Renal cortex interstitium (tissue), 11 donors: ENCODE measurements around the gene CTCF. TPM values are rescaled to one million over a fixed set of nuclear protein-coding genes. Genes with fewer than 3 reads are reported as not detected.

Source experiments
- DNase-seq, 11 donors: peaks; one replicate each; pipeline ENCODE4 v3.0.0-alpha.2; 2013; ENCODE audit warnings: low read depth in 9 of 11, low spot score in 4 of 11; ENCODE audit errors: extremely low read depth in 1 of 11
- polyA plus RNA-seq, 3 donors: library from polyadenylated mRNA; unstranded; fragments of 120-200 nt; gene quantifications; one replicate each; pipeline ENCODE4 v1.2.1, GENCODE V29; 2013; ENCODE audit not compliant: insufficient read length in 3 of 3

Gene CTCF
- polyA plus RNA-seq, 3 donors = 72.5 to 88.2 (median 81.4) TPM

GRCh38 chr16:67563708-67564468 lies 1.6 kb downstream of the CTCF start:
- peak in 8 of 11 donors; percentile 27 to 43 (median 30) for DNase-seq

DNA sequence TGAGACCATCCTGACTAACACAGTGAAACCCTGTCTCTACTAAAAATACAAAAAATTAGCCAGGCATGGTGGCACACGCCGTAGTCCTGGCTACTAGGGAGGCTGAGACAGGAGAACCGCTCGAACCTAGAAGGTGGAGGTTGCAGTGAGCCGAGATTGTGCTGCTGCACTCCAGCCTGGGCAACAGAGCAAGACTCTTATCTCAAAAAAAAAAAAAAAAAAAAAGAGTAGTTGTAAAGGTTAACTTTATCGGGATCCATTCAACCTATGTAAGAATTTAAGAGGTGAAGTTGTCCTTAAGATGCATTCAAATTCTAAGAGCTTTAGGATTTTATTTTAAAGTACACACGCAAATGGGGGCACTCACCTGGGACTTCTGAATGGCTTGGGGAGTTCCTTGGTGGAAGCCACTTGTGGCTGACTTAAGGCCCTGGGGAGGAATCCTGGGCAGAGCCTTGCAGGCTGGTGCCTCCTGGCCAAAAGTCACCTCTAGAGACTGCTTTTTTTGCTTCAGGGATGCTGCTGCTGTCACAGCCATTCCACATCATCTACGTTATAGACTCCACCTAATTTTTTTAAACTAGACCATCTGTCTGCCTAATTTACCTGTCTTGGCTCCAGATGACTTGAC lies 3.3 kb downstream of the CTCF start:
- no peak for DNase-seq

- DNase-seq = no peak
Measured at GRCh38 chr16:67571464-67571863, 9.1 kb downstream of the CTCF start.

DNA sequence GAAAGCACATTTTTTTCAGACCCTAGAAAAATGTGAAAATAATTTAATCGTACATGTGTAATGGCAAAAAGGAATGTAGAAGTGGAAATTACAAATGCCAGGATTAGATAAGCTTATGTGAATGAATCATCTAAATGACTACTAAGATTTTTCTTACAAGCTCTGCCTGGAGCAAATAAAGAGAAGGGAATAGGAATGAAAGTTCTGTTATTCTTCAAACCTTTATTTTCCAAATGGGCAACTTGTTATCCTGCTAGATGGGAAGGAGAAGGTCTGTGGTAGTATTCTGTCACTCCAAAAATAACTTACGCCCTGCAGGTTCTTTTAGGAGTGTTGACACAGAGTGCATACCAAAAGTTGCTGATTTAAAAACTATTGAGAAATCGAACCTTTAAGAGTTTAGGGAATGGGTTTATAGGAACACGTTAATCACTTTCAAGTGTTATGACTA lies 9.7 kb downstream of the CTCF start:
- no peak for DNase-seq

- no peak for DNase-seq
Measured at GRCh38 chr16:67579686-67580085, 17.4 kb downstream of the CTCF start.

DNA sequence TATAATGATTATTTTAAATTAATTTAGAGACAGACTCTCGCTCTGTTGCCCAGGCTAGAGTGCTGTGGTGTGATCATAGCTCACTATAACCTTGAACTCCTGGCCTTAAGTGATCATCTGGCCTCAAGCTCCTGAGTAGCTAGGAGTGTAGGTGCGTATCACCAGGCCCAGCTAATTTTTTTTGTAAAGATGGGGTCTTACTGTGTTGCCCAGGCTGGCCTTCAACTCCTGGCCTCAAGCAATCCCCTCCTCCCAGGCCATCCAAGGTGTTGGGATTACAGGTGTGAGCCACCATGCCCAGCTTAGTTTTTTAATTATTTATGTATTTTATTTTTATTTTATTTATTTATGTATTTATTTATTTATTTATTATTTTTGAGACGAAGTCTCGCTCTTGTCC lies 17.9 kb downstream of the CTCF start:
- DNase-seq = no peak

GRCh38 chr16:67593288-67593687 lies 31.0 kb downstream of the CTCF start:
- no peak for DNase-seq

GRCh38 chr16:67593701-67594100 lies 31.4 kb downstream of the CTCF start:
- DNase-seq = no peak

DNA sequence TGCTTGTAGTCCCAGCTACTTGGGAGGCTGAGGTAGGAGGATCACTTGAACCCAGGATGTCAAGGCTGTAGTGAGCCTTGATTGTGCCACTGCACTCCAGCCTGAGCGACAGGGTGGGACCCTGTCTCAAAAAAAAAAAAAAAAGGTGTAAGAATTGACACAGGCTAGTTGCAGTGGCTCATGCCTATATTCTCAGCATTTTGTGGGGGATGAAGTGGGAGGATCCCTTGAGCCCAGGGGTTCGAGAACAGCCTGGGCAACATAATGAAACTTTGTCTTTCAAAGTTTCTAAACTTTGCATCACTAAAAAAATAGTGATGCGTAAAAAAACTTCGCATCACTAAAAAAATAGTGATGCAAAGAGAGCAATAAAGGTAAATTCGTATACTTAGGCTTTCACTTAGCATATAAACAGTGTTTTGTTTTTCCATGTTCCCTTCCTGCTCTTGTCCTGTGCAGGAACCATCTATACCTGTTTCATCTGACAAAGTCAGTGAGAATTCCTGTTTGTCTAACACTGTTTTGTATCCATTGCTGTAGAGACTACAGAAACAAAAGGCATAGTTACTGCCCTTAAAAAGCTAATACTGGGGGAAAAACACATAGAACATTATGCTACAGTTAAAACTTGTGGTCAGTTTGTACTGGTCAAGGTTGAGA lies 32.1 kb downstream of the CTCF start:
- DNase-seq = no peak

GRCh38 chr16:67594956-67595355 lies 32.6 kb downstream of the CTCF start:
- DNase-seq = peak in 1 of 11 donors; percentile 6

DNA sequence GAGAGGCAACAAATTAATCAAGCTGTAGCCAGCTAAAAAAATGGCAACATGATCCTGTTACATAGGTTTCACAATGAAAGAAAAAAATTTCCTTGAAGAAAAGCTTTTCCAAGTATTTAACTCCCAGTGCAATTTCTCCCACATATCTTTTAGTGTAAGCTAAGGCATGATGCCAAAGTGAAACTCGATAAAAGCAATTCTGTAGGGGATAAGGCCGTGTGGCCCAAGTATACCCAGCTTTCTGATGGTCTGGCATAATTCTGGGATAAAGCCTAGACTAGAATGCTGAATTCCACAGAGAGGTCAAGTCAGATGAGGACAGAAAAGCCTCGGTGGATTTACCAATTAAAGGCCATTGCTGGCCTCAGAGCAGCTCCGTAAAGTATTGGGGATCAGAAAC lies 36.2 kb downstream of the CTCF start:
- no peak for DNase-seq

- no peak for DNase-seq
Measured at GRCh38 chr16:67605641-67606040, 43.3 kb downstream of the CTCF start.

GRCh38 chr16:67606632-67607031 lies 44.3 kb downstream of the CTCF start:
- no peak for DNase-seq

- DNase-seq = no peak
Measured at GRCh38 chr16:67608364-67608763, 46.0 kb downstream of the CTCF start.

DNA sequence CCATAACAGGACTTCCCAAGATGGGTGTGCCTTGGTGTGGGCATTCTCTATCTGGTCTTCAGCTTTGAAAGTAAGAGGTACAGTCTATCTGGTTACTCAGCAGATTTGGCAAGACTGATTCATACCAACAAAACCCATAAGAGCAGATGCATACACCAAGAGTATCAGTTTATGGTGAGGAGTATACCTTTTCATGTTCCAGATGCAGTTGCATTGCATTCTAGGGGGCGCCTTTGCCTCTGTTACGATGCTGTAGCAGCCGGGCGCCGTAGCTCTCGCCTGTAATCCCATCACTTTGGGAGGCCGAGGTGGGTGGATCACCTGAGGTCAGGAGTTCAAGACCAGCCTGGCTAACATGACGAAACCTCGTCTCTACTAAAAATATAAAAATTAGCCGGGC lies 51.5 kb downstream of the CTCF start:
- no peak for DNase-seq

DNA sequence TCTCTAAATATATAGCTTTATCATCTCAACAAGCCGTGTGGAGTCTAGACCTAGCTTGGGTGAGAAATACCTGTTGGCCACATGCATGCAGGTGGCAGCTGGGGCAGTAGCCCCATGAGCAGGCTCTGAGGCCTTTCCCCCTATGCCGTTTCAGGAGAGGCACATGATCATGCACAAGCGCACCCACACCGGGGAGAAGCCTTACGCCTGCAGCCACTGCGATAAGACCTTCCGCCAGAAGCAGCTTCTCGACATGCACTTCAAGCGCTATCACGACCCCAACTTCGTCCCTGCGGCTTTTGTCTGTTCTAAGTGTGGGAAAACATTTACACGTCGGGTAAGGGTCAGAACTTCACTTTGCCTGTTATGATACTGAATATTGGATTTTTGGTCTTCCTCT lies 65.9 kb downstream of the CTCF start:
- no peak for DNase-seq

DNA sequence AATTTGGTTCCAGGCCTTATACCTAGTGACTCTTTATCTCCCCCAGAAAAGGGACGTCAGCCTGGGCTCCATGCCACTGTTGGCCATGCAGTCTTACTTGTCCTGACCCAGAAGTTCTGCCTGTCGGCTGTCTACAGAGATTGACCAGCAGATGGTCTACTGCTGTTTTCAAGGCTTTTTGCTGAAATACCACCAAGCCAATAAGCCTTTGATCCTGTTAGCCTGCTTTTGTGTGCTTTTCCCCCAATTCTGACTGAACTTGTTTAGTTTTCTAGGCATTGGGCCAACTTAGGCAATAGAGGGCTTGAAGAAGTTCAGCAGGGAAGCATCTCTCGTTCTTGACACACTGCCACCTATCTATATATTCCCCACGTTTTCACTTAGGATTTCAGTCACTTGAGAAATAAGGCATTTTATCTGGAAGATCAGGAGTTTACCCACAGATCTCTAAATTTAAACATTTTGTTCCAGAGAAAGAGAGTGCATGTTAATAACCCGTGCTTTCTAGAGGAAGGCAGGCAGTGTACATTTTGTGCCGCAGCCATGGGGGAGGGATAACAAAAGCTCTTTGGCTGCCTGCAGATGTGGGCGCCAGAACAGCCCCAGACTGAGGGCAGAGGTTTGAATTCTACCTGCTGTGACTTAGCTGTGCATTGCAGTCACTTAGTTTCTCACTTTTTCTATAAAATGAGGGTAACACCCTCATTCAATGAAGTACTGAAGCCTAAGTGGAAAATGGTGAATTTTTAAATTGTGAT lies 70.3 kb downstream of the CTCF start:
- DNase-seq = no peak

GRCh38 chr16:67636713-67637112 lies 74.4 kb downstream of the CTCF start:
- no peak for DNase-seq

DNA sequence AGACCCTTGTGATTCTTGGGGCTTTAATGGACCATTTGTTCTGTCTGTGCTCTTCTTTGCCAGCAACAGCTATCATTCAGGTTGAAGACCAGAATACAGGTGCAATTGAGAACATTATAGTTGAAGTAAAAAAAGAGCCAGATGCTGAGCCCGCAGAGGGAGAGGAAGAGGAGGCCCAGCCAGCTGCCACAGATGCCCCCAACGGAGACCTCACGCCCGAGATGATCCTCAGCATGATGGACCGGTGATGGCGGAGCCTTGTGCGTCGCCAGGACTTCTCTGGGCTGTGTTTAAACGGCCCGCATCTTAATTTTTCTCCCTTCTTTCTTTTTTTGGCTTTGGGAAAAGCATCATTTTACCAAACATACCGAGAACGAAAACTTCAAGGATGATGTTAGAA lies 75.3 kb downstream of the CTCF start:
- no peak for DNase-seq
